GM18511 (cell line): ENCODE results near the gene L1TD1.
"Not testable (repeated sequence)": the region's sequence is repeated elsewhere in the genome, so short reads cannot be mapped to it uniquely, and the experiment has no call there.

Source experiments
- ATAC-seq: cut with Tn5 transposase; IDR thresholded peaks from one replicate; pipeline ENCODE4 v1.9.1; 2021; ENCODE audit warnings: mild to moderate bottlenecking, moderate library complexity; ENCODE audit not compliant: unreplicated experiment

L1TD1 gene

DNA sequence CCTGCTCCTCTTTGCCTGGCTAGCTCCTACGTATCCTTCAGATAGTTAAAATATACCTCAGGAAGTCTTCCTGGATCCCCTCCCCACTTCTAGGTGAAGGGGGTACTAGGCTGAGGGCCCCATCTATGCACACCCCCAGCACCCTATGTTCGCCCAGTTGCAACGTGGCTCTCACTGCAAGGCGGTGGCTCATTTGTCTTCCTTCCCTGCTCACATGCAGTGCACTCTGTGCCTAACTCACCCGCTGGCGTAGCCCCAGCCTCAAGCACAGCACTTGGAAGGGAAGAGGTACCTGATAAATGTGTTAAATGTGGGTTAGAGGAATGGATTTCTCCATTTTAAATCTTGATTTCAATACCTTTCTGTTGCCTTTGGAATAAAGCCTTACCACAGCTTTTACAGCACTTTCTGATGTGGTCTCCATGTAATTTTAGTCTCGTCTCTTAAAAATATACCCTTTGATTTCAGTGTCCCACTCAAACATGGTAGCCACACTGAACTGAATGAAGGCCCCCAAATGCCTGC lies 39.3 kb downstream of the L1TD1 start:
- no peak for ATAC-seq

DNA sequence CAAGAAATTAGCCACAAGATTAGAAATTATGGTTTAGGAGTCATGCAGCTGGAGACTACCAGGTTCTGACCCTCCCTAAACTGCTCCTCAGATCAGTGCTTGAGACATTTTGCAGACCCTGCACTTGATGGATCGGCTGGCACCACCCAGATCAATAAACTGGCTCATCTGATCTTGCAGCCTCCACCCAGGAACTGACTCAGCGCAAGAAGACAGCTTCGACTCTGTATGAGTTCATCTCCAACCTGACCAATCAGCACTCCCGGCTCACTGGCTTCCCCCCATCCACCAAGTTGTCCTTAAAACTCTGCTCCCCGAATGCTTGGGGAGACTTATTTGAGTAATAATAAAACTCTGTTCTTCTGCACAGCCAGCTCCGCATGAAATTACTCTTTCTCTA lies 40.0 kb downstream of the L1TD1 start:
- ATAC-seq, result no peak

DNA sequence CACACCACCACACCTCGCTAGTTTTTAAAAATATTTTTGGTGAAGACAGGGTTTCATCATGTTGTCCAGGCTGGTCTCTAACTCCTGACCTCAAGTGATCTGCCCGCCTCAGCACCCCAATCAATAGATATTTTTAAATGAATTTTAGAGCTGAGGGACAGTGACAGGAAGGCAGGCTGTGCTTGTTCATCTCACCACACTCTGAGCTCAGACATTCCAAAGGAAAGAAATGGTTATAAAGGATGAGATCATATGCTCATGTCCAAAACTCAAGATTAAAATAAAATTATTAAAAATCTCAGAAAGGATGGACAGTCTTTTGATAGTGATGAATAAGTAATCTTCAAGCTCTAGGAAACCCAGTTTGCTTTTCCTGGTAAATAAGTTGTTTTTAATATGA lies 40.9 kb downstream of the L1TD1 start:
- ATAC-seq, result no peak

DNA sequence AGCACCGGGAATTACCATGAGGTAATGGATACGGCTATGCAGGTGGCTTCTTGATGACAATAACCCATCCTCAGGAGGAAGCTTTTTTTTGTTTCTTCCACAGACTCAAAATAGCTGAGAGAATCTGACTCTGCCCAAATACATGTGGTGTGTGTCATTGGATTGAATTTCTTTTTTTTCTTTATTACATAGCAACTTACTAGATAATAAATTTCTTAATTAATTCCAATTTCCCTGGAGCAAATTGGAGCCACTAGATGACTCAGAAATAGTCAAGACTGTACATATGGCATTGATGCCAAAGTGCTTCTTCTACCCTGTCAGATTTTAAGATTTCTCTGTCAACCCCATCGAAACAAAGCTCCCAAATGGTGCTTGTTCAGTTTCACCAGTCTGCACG lies 42.7 kb downstream of the L1TD1 start:
- no peak for ATAC-seq

DNA sequence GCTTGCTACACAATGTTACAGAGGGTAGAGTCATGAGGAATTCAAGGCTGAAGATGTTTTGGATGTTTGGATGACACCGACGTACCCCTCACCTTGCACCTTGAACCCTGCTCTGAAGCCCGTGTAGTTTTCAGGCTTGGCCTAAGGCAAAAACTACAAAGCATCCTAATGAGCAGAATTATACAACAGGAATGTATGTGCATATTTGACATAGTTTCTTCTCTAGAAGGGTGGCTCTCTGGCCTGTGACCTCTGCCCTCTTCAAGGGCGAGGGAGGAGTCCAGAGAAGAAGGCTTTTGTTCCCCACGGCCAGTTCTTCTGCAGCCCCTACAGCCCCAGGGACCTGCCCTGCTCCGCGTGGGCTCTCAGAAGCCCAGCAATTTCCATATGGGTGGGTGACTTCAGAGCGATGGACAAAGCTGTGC lies 43.3 kb downstream of the L1TD1 start:
- ATAC-seq, result no peak

DNA sequence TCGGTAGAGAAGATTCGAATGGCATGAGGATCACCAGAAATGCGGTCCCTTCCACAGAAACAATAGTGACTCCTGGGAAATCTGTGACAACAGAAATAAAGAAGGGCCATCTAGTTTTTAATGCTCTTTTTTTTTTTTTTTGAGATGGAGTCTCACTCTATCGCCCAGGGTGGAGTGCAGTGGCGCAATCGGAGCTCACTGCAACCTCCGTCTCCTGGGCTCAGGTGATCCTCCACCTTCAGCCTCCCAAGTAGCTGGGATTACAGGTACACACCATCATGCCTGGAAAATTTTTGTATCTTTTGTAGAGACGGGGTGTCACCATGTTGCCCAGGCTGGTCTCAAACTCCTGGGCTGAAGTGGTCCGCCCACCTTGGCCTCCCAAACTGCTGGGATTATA lies 43.9 kb downstream of the L1TD1 start:
- ATAC-seq, result no peak

DNA sequence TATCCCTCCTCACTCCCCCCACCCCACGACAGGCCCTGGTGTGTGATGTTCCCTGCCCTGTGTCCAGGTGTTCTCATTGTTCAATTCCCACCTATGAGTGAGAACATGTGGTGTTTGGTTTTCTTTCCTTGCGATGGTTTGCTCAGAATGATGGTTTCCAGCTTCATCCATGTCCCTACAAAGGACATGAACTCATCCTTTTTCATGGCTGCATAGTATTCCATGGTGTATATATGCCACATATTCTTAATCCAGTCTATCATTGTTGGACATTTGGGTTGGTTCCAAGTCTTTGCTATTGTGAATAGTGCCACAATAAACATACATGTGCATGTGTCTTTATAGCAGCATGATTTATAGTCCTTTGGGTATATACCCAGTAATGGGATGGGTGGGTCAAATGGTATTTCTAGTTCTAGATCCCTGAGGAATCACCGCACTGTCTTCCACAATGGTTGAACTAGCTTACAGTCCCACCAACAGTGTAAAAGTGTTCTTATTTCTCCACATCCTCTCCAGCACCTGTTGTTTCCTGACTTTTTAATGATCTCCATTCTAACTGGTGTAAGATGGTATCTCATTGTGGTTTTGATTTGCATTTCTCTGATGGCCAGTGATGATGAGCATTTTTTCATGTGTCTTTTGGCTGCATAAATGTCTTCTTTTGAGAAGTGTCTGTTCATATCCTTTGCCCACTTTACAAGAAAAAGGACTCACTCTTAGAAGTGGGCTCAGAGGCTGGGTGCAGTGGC lies 45.2 kb downstream of the L1TD1 start:
- ATAC-seq, result not testable (repeated sequence)

DNA sequence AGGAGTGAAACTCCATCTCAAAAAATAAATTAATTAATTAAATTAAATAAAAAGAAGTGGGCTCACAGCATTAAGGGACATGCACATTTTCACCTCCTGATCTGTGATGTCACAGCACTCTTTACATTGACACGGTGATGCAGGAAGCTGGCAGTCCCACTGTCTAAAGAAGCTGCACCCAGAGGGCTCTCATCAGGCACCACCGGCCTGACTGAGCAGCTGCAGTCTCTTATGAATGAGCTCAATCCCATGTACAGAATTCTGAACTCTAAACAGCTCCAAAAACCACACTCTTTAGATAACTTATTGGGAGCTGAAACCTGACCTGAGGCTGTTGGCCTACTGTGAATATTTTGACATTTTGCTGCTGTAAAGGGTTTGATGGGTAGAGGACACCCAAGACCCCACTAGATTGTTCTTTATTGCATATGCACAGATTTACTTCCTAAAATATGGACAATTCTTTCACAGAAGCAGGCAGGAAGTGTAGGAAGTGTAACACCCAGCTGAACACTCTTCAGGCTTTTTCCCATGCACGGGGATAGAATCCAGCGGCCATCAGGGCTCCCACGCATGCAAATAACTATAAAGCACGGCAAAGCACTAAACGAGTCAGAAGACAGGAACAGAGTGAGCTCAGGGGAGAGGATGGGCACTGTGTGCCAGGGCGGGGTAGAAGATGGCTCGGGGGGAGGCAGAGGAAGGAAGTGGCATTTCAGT lies 46.2 kb downstream of the L1TD1 start:
- no peak for ATAC-seq

DNA sequence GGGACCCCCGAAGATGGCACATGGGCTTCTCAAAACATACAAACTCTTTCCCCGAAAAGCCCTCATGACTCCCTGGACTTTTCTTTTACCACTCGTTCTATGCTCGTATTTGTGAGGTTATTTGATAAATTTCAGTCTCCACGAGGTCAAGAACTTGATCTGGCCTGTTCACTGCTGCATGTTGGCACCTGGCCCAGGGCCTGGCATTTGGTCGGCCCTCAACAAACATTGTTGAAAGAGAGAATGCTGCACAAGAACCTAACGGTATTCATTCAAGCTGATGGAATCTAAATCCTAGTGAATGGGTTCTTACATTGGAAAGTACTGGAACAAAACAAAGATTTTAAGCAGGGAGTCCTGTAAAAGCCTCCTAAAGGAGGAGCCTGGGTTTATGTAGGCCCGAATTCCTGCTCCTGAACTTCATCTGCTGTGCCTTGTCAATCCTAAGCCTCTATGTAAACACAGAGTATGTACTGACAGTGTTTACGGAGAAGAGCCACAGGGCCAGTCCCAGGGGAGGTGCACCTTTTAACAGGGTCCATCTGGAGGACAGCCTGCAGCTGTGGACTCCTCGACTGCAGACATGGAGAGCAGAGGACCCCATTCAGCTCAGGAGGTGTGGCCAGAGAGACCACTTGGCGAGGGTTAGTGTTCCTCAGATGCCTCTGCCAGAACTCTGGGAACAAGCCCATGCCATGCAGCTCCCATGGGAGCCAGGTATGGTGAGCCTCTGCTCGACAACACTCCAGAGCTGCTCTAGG lies 46.9 kb downstream of the L1TD1 start:
- ATAC-seq, result no peak

DNA sequence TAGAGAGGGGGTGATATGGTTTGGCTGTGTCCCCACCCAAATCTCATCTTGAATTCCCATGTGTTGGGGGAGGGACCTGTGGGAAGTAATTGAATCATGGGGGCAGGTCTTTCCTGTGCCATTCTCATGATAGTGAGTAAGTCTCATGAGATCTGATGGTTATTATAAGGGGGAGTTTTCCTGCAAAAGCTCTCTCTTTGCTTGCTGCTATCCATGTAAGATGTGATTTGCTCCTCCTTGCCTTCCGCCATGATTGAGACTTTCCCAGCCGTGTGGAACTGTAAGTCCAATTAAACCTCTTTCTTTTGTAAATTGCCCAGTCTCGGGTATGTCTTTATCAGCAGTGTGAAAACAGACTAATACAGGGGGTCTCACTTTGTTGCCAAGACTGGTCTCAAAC lies 49.7 kb downstream of the L1TD1 start:
- ATAC-seq, result not testable (repeated sequence)

DNA sequence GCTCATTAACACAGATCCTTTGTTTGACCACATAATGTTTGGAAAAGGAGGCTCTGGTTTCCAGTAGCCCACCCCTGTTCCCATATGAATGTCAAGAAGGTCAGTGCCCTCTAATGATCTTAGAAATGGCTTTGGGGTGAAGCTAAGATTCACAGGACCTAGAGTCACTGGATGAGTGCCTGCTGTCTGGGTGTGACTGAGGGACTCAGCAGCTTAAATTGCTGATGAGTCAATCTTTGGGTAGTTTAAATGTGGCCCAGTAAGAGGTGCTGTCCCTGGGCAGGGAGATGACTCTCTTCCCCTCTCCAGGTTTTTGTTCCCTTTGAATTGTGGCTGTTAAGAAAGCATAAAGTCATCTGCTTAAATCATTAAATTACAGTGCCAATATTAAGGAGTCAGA lies 50.6 kb downstream of the L1TD1 start:
- ATAC-seq, result no peak

DNA sequence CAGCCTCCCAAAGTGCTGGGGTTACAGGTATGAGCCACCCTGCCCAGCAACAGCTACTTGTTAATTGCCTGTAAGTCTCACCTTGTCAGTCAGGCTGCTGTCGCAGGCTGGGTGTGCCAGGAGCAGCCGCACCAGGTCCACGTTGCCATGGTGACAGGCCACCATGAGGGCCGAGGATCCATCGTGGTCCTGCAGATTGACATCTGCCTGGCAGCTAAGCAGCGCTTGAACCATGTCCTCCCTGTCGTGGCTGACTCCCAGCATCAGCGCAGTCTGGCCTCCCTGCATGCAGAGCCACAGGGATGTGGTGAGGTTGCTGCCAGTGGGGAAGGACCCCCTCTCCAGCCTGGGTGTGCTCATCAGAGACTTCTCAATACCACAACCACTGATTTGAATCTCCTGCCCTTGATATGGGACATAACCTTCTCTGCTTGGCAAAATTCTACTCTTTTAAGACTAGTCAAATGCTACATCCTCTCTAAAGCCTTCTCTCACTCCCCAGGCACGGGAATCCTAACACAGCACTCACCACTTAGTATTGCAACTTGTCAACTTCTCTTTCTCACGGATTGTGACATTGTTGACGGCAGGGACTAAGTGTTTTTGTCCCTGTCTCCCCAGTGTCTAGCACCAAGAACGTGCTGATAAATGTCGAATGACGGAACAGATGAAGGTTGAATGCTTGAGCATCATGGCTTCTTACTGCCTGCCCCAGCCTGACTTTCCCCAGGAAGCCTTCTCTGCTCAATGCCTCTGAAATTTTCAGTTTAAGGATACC lies 52.9 kb downstream of the L1TD1 start:
- no peak for ATAC-seq

DNA sequence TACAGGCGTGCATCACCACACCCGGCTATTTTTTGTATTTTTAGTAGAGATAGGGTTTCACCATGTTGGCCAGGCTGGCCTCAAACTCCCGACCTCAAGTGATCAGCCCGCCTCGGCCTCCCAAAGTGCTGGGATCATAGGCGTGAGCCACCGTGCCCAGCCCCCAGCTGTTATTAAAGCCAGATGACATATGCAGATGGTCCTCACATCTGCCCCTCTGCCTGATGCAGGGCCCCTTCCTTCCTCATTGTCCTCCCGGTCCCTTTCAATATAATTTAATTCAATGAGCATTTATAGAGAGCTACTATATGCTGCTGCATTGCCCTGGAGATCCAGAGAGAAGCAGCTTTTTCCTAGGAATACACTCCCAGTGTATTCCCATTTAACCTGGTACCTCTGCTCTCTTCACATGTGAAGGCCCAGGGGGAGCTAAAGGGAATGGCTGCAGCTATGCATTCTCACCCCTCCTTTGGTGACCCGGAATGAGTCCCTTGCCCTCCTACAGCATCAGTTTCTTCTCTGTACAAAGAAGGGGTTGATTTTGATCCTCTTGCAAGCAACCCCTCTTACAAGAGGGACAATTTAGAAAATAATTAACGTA lies 55.6 kb downstream of the L1TD1 start:
- no peak for ATAC-seq

DNA sequence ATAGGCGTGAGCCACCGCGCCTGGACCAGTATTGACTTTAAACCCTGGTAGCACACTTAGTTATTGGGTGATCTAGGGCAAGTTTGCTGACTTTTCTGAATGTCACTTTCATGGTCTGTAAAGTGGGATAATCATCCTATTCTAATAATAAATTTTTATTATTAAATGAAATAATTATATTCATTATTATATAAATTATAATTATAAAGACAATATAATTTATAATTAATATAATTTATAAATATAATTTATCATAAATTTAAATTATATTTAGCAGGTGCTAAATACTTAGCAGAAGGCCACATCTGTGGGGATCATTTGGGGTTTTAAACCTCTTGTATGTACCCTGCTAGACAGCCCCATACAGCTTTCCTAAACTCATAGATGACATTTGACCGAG lies 64.9 kb downstream of the L1TD1 start:
- ATAC-seq, result no peak

DNA sequence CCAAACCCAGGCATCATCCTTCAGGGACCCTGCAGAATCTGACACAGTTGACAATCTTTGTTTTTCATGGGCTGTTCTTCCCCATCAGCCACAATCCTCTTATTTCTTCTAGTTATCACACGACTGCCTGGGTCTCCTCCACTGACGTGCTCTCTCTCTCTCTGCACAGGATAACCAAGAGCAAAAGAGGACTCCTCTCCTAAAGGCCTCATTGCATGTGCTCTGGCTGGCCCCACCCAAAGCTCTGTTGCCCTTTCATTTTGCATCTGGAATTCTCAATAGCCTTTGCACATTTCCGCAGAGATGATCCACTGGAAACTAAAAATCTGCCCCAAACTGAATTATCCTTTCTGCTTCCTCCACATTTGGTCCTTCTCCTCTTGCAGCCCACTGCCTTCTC lies 66.0 kb downstream of the L1TD1 start:
- no peak for ATAC-seq
